WTC11 (cell line): ENCODE measurements around the gene PCNX3. TPM values are rescaled to one million over a fixed set of nuclear protein-coding genes. Genes with fewer than 3 reads are reported as not detected.
A peak's percentile ranks its signal among the peaks of the same experiment; 100 is the strongest.

Experiments
- E2F1 ChIP-seq: sonication (generic); formaldehyde crosslinking; IDR thresholded peaks from 2 replicates; pipeline ENCODE4 v1.8.0; 2022; ENCODE audit warnings: mild to moderate bottlenecking, missing genetic modification reagents
- ELF4 ChIP-seq: sonication (generic); formaldehyde crosslinking; IDR thresholded peaks from 2 replicates; pipeline ENCODE4 v1.8.1; 2022; ENCODE audit warnings: low read depth, mild to moderate bottlenecking, moderate library complexity, missing genetic modification reagents
- EMX1 ChIP-seq: fragments of 250-450 bp; sonication (Bioruptor Pico); IDR thresholded peaks from 2 replicates; pipeline ENCODE4 v1.8.0; 2021; ENCODE audit warnings: mild to moderate bottlenecking
- ESRRA ChIP-seq: sonication (generic); formaldehyde crosslinking; IDR thresholded peaks from 2 replicates; pipeline ENCODE4 v1.8.1; 2022; ENCODE audit warnings: mild to moderate bottlenecking, missing genetic modification reagents, borderline replicate concordance
- ETV6 ChIP-seq: sonication (generic); formaldehyde crosslinking; IDR thresholded peaks from 2 replicates; pipeline ENCODE4 v1.8.1; 2022; ENCODE audit warnings: mild to moderate bottlenecking, missing genetic modification reagents
- GTF2I ChIP-seq: fragments of 250-450 bp; sonication (Bioruptor Pico); conservative IDR thresholded peaks from 2 replicates; pipeline ENCODE4 v1.4.0; 2021; ENCODE audit warnings: mild to moderate bottlenecking
- IRF2 ChIP-seq: sonication (generic); formaldehyde crosslinking; IDR thresholded peaks from 2 replicates; pipeline ENCODE4 v1.8.0; 2022; ENCODE audit warnings: low read depth, missing genetic modification reagents, borderline replicate concordance
- JAZF1 ChIP-seq: fragments of 250-450 bp; sonication (Bioruptor Pico); IDR thresholded peaks from 2 replicates; pipeline ENCODE4 v1.9.0; 2021; ENCODE audit warnings: moderate library complexity, mild to moderate bottlenecking, inconsistent platforms
- JUN ChIP-seq: sonication (generic); formaldehyde crosslinking; IDR thresholded peaks from 2 replicates; pipeline ENCODE4 v1.8.0; 2023; ENCODE audit warnings: mild to moderate bottlenecking, missing genetic modification reagents
- MYBL2 ChIP-seq: sonication (generic); formaldehyde crosslinking; IDR thresholded peaks from 2 replicates; pipeline ENCODE4 v1.8.1; 2023; ENCODE audit warnings: mild to moderate bottlenecking, moderate library complexity, missing genetic modification reagents
- NR3C1 ChIP-seq: sonication (generic); formaldehyde crosslinking; conservative IDR thresholded peaks from 2 replicates; pipeline ENCODE4 v1.8.1; 2023; ENCODE audit warnings: low read depth, mild to moderate bottlenecking, missing genetic modification reagents
- OVOL2 ChIP-seq: fragments of 250-450 bp; sonication (Bioruptor Pico); IDR thresholded peaks from 2 replicates; pipeline ENCODE4 v1.9.0; 2021; ENCODE audit warnings: mild to moderate bottlenecking, borderline replicate concordance
- SMAD3 ChIP-seq: sonication (generic); formaldehyde crosslinking; IDR thresholded peaks from 2 replicates; pipeline ENCODE4 v1.8.0; 2022; ENCODE audit warnings: missing genetic modification reagents, mild to moderate bottlenecking, borderline replicate concordance
- TCF7 ChIP-seq: sonication (generic); formaldehyde crosslinking; IDR thresholded peaks from 2 replicates; pipeline ENCODE4 v1.8.0; 2022; ENCODE audit warnings: mild to moderate bottlenecking, low read depth, missing genetic modification reagents, moderate library complexity
- TEAD1 ChIP-seq: sonication (generic); formaldehyde crosslinking; IDR thresholded peaks from 2 replicates; pipeline ENCODE4 v1.8.0; 2022; ENCODE audit warnings: mild to moderate bottlenecking, missing genetic modification reagents
- TEAD4 ChIP-seq: sonication (generic); formaldehyde crosslinking; IDR thresholded peaks from 2 replicates; pipeline ENCODE4 v1.8.0; 2022; ENCODE audit warnings: mild to moderate bottlenecking, missing genetic modification reagents
- TP53 ChIP-seq: sonication (generic); formaldehyde crosslinking; IDR thresholded peaks from 2 replicates; pipeline ENCODE4 v1.8.1; 2023; ENCODE audit warnings: mild to moderate bottlenecking, missing genetic modification reagents
- USF1 ChIP-seq: sonication (generic); formaldehyde crosslinking; IDR thresholded peaks from 2 replicates; pipeline ENCODE4 v1.8.0; 2022; ENCODE audit warnings: mild to moderate bottlenecking, missing genetic modification reagents
- ZBTB21 ChIP-seq: sonication (generic); formaldehyde crosslinking; IDR thresholded peaks from 2 replicates; pipeline ENCODE4 v1.8.1; 2023; ENCODE audit warnings: mild to moderate bottlenecking, missing genetic modification reagents, borderline replicate concordance
- ZNF138 ChIP-seq: sonication (generic); formaldehyde crosslinking; conservative IDR thresholded peaks from 2 replicates; pipeline ENCODE4 v1.8.1; 2022; ENCODE audit warnings: mild to moderate bottlenecking, moderate library complexity, missing genetic modification reagents
- ZNF219 ChIP-seq: sonication (generic); formaldehyde crosslinking; IDR thresholded peaks from 2 replicates; pipeline ENCODE4 v1.8.0; 2023; ENCODE audit warnings: missing genetic modification reagents, mild to moderate bottlenecking, borderline replicate concordance
- ZNF232 ChIP-seq: sonication (generic); formaldehyde crosslinking; IDR thresholded peaks from 2 replicates; pipeline ENCODE4 v1.8.0; 2022; ENCODE audit warnings: mild to moderate bottlenecking, missing genetic modification reagents
- ZNF263 ChIP-seq: sonication (generic); formaldehyde crosslinking; IDR thresholded peaks from 2 replicates; pipeline ENCODE4 v1.8.1; 2022; ENCODE audit warnings: low read depth, mild to moderate bottlenecking, moderate library complexity, missing genetic modification reagents
- ZNF317 ChIP-seq: sonication (generic); formaldehyde crosslinking; IDR thresholded peaks from 2 replicates; pipeline ENCODE4 v1.8.1; 2023; ENCODE audit warnings: low read depth, mild to moderate bottlenecking, moderate library complexity, missing genetic modification reagents, borderline replicate concordance
- ZNF396 ChIP-seq: fragments of 250-450 bp; sonication (Bioruptor Pico); IDR thresholded peaks from 2 replicates; pipeline ENCODE4 v1.8.0; 2021; ENCODE audit warnings: mild to moderate bottlenecking, moderate library complexity, borderline replicate concordance
- ZNF416 ChIP-seq: fragments of 250-450 bp; sonication (Bioruptor Pico); IDR thresholded peaks from 2 replicates; pipeline ENCODE4 v1.9.0; 2021; ENCODE audit warnings: mild to moderate bottlenecking, inconsistent platforms
- ZNF512 ChIP-seq: sonication (generic); formaldehyde crosslinking; IDR thresholded peaks from 2 replicates; pipeline ENCODE4 v1.8.1; 2022; ENCODE audit warnings: missing genetic modification reagents, borderline replicate concordance
- ZNF671 ChIP-seq: fragments of 250-450 bp; sonication (Bioruptor Pico); IDR thresholded peaks from 2 replicates; pipeline ENCODE4 v1.8.0; 2021; ENCODE audit warnings: mild to moderate bottlenecking
- total RNA-seq: library from RNA; stranded (reverse); gene quantifications from 3 replicates; pipeline ENCODE4 v1.2.3, GENCODE V29; 2021
- TF ChIP-seq, protein P1 (sequence below): fragments of 250-450 bp; sonication (Bioruptor Pico); IDR thresholded peaks from 2 replicates; pipeline ENCODE4 v1.9.0; 2021; ENCODE audit warnings: mild to moderate bottlenecking
- TF ChIP-seq, protein P2 (sequence below): sonication (generic); formaldehyde crosslinking; IDR thresholded peaks from 2 replicates; pipeline ENCODE4 v1.8.0; 2022; ENCODE audit warnings: mild to moderate bottlenecking, missing genetic modification reagents
- TF ChIP-seq, protein P3 (sequence below): sonication (generic); formaldehyde crosslinking; IDR thresholded peaks from 2 replicates; pipeline ENCODE4 v1.8.0; 2023; ENCODE audit warnings: missing genetic modification reagents
- TF ChIP-seq, protein P4 (sequence below): sonication (generic); formaldehyde crosslinking; conservative IDR thresholded peaks from 2 replicates; pipeline ENCODE4 v1.8.1; 2022; ENCODE audit warnings: mild to moderate bottlenecking, missing genetic modification reagents
- TF ChIP-seq, protein P5 (sequence below): sonication (generic); formaldehyde crosslinking; IDR thresholded peaks from 2 replicates; pipeline ENCODE4 v1.8.1; 2022; ENCODE audit warnings: low read depth, missing genetic modification reagents, borderline replicate concordance

PCNX3 gene
- total RNA-seq, 1 experiment from 2014 or later = 51.6 TPM

DNA sequence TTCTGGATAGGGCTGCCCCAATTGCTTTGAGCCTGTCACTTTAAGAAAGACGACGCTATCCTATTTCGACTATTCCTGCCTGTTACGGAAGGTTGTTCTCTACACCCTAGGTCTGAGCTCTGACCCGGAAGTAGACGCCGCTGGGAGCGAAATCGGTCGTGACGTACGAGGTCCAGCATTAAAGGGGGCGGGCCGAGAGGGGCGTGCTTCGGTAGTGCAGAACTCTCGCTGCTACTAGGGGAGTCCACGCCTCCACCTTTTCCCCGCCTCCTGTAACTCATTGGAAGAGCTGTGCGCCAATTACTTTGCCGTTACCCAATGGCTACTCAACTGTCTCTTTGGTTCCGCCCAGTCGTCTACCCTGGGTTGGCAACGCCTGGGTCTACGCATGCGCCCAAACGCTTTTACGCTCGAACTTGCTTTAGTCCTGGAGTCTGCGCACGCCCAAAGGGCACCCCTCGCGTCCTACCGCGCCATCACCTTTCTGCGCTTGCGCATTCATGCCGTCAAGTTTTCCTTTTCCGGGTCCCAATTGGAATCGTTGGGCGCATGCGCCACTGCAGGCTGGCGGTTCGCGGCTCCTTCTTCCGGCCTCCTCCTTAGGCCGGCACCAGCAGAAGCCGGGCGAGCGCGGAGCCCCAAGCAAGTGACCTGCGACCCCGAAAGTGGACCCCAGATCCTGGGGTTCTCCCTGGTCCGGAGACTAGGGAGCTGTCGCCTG is at the start of gene PCNX3 (continued):
- TF ChIP-seq E2F1 (no peak), ZBTB21 (CRISPR knock-in tag) (peak; percentile 92), TCF7 (CRISPR knock-in tag) (no peak), ZNF396 (CRISPR knock-in tag) (no peak), TP53 (no peak), EMX1 (no peak), SMAD3 (CRISPR knock-in tag) (no peak), ZNF512 (CRISPR knock-in tag) (no peak), OVOL2 (no peak), ZNF416 (CRISPR knock-in tag) (no peak), JAZF1 (CRISPR knock-in tag) (no peak), ZNF232 (CRISPR knock-in tag) (no peak), USF1 (CRISPR knock-in tag) (no peak), ETV6 (CRISPR knock-in tag) (no peak; the same call in 1 of the 2 replicates), MYBL2 (no peak), GTF2I (no peak), ZNF671 (CRISPR knock-in tag) (no peak), ELF4 (CRISPR knock-in tag) (no peak), ZNF219 (CRISPR knock-in tag) (no peak), NR3C1 (CRISPR knock-in tag) (no peak), TEAD4 (CRISPR knock-in tag) (no peak), ZNF138 (no peak), JUN (CRISPR knock-in tag) (no peak), IRF2 (CRISPR knock-in tag) (no peak), ZNF317 (CRISPR knock-in tag) (no peak), TEAD1 (CRISPR knock-in tag) (no peak), ZNF263 (CRISPR knock-in tag) (no peak), ESRRA (no peak)
- TF ChIP-seq, protein P1, sequence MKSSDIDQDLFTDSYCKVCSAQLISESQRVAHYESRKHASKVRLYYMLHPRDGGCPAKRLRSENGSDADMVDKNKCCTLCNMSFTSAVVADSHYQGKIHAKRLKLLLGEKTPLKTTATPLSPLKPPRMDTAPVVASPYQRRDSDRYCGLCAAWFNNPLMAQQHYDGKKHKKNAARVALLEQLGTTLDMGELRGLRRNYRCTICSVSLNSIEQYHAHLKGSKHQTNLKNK = no peak
- TF ChIP-seq, protein P2, sequence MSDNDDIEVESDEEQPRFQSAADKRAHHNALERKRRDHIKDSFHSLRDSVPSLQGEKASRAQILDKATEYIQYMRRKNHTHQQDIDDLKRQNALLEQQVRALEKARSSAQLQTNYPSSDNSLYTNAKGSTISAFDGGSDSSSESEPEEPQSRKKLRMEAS (CRISPR knock-in tag) = peak; percentile 39; the same call in 1 of the 2 replicates
- TF ChIP-seq, protein P3, sequence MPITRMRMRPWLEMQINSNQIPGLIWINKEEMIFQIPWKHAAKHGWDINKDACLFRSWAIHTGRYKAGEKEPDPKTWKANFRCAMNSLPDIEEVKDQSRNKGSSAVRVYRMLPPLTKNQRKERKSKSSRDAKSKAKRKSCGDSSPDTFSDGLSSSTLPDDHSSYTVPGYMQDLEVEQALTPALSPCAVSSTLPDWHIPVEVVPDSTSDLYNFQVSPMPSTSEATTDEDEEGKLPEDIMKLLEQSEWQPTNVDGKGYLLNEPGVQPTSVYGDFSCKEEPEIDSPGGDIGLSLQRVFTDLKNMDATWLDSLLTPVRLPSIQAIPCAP (CRISPR knock-in tag) = no peak
- TF ChIP-seq, protein P4, sequence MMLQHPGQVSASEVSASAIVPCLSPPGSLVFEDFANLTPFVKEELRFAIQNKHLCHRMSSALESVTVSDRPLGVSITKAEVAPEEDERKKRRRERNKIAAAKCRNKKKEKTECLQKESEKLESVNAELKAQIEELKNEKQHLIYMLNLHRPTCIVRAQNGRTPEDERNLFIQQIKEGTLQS (CRISPR knock-in tag) = no peak
- TF ChIP-seq, protein P5, sequence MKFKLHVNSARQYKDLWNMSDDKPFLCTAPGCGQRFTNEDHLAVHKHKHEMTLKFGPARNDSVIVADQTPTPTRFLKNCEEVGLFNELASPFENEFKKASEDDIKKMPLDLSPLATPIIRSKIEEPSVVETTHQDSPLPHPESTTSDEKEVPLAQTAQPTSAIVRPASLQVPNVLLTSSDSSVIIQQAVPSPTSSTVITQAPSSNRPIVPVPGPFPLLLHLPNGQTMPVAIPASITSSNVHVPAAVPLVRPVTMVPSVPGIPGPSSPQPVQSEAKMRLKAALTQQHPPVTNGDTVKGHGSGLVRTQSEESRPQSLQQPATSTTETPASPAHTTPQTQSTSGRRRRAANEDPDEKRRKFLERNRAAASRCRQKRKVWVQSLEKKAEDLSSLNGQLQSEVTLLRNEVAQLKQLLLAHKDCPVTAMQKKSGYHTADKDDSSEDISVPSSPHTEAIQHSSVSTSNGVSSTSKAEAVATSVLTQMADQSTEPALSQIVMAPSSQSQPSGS (CRISPR knock-in tag) = no peak
